Activated naive CD4-positive, alpha-beta T cell treated with anti-CD3 and anti-CD28 coated beads for 36 hours (primary cell): ENCODE data around the gene AOC3. TPM values are rescaled to one million over a fixed set of nuclear protein-coding genes. Genes with fewer than 3 reads are reported as not detected.

ENCODE experiments used
- CTCF ChIA-PET: fragments of 350-600 bp; sonication (Branson Sonifier 250); formaldehyde crosslinking; loops from one replicate; lab custom pipeline; 2021; ENCODE audit warnings: antibody characterized with exemption; lab: Charles Lee
- DNase-seq: peaks from one replicate; pipeline ENCODE4 v3.0.0-alpha.2; 2020
- H3K27ac Mint-ChIP-seq: one replicate; pipeline ENCODE4 v1.8.0; 2021; ENCODE audit warnings: mild to moderate bottlenecking, mixed read lengths
- H3K27me3 Mint-ChIP-seq: one replicate; pipeline ENCODE4 v1.8.0; 2021; ENCODE audit warnings: low read depth, mixed read lengths
- H3K36me3 Mint-ChIP-seq: one replicate; pipeline ENCODE4 v1.8.0; 2021; ENCODE audit warnings: low read depth, mixed read lengths
- H3K4me1 Mint-ChIP-seq: one replicate; pipeline ENCODE4 v1.8.0; 2021; ENCODE audit warnings: low read depth, mixed read lengths
- H3K4me3 Mint-ChIP-seq: one replicate; pipeline ENCODE4 v1.8.0; 2021; ENCODE audit warnings: mild to moderate bottlenecking, moderate library complexity, mixed read lengths
- H3K9me3 Mint-ChIP-seq: one replicate; pipeline ENCODE4 v1.8.0; 2021; ENCODE audit warnings: mixed read lengths
- intact Hi-C: fragments of 100-400 bp; cut with micrococcal nuclease; formaldehyde crosslinking; loops from one replicate; pipeline ENCODE4 v1.15.1; 2023
- total RNA-seq, 2 experiments: library from RNA; stranded (reverse); gene quantifications; one replicate each; pipeline ENCODE4 v1.2.3, GENCODE V29; 2021

Gene AOC3
- total RNA-seq, 2 experiments from 2014 or later = 1.4 to 2.6 TPM

DNA sequence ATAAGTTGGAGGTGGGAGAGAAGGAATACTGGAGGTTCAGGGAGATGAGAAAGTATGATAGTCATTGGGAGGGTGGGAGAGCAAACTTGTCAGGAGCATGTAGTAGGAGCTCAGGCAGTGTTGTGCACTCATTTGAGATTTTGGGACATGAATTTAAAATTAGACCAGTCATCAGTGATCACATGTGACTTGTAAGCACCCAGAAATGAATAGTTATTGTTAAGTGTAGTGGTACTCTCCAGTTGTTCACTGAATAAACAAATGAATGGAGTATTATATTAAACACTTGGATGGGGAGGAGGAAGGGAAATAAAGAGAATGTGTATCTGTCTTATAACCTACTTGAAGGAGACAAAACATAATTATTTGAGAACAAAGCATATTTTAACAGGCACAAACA lies 20.0 kb upstream of the AOC3 start:
- intact Hi-C loops = loop anchor here (5.0 kb wide), 1 partner anchor 96 kb away; no protein-coding TSS in a partner anchor
- CTCF ChIA-PET = interaction anchor here (4.2 kb wide), 1 partner anchor 10 kb away, joined by 16 read pairs; no protein-coding TSS in a partner anchor
- DNase-seq = no peak
- H3K4me1 Mint-ChIP-seq = peaks cover 22% of the 10 kb centered on the region
- H3K4me3 Mint-ChIP-seq = no peak overlapping the region
- no peak overlapping the region for H3K27ac Mint-ChIP-seq
- no peaks in the 10 kb centered on the region for H3K9me3 Mint-ChIP-seq
- no peaks in the 10 kb centered on the region for H3K27me3 Mint-ChIP-seq
- H3K36me3 Mint-ChIP-seq = peaks cover 7% of the 10 kb centered on the region

DNA sequence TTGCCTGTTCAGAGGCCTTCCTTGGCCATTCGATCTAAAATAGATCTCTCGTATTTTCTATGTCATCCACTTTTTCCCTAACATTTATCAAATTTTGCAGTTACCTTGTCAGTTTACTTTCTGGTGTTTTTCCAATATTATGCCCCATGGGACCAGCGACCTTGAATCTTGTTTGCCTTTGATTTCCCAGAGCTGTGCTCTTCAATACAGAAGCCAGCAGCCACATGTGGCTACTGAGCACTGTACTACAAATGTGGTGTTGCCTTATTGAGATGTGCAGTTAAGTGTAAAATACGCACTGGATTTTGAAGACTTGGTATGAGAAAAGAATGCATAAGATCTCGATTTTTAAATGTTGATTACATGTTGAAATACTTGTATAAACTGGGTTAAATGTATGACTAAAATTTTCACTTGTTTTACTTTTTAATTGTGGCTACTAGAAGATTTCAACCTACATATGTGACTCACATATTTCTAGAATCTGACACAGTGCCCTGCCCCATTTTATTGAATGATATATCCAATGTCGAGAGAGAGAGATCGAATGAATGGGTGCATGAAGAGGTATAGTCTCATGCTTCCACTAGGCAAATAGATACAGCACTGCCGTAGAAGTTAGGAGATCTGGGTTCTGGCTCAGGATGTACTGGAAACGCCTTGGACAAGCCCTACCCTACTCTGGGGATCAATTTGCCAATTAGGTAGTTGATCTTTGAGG lies 18.6 kb upstream of the AOC3 start:
- H3K27me3 Mint-ChIP-seq = no peaks in the 10 kb centered on the region
- peaks cover 22% of the 10 kb centered on the region for H3K4me1 Mint-ChIP-seq
- peak overlapping the region; percentile 97 for H3K27ac Mint-ChIP-seq
- peak overlapping the region; percentile 95 for H3K4me3 Mint-ChIP-seq
- H3K9me3 Mint-ChIP-seq = no peaks in the 10 kb centered on the region
- DNase-seq = no peak
- peaks cover 7% of the 10 kb centered on the region for H3K36me3 Mint-ChIP-seq
- intact Hi-C loops = loop anchor here (1.0 to 5.0 kb wide), 3 partner anchors 8 to 148 kb away; partner anchors contain the start of genes BECN1, PTGES3L and RUNDC1
- CTCF ChIA-PET = interaction anchor here (0.9 to 4.2 kb wide), 3 partner anchors 8 to 12 kb away, joined by 3 to 16 read pairs (median 16); partner anchors contain the start of gene BECN1

DNA sequence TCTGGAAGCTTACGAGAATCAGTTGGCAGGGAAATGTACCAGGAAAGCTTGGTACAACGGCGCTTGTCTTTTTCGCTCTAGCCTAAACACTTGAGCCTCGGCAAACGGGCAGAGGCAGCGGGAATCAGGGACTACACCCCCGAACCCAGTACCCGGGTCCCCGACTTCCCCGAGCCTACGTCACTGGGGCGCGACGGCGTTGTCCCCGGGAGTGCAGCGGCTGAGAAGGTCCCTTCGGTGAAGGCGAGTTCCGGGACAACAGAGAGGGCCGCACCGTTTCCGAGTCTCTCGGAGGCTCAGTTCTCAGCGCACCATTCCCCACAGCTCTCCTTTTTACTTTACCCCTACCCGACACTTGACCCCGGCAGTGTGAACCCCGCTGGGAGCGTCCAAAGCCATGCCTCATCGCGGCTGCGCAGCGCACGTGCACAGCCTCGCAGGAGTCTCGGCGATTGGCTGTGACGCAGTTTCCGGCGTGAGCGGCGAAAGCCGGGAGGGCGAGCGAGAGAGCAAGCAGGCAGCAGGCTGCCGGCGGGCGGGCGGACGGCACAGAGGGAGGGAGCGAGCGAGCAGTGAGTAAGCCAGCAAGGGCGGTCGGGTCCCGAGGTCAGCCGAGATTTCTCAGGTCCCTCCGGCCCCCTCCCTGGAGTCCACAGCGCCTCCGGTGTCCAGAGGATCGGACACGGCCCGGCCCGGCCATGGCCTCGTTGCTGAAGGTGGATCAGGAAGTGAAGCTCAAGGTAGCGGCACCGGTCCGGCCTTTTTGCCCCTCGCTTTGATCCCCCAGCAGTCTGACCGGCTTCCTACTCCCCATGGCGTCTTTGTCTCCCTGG lies 17.8 kb upstream of the AOC3 start, which contains the start of gene PSME3:
PSME3 (plus strand) TSS at position 464 of the 833 bp plus-strand sequence; CDS start at position 699, 235 bp downstream.
- CTCF ChIA-PET = interaction anchor here (0.6 to 4.2 kb wide), 5 partner anchors 9 to 191 kb away, joined by 3 to 16 read pairs (median 6); partner anchors contain the start of genes AOC2, BECN1 and RPL27
- peak; percentile 92 for DNase-seq
- peaks cover 11% of the 10 kb centered on the region for H3K36me3 Mint-ChIP-seq
- H3K9me3 Mint-ChIP-seq = no peaks in the 10 kb centered on the region
- no peaks in the 10 kb centered on the region for H3K27me3 Mint-ChIP-seq
- H3K27ac Mint-ChIP-seq = peak within 1 kb of the TSS; percentile 97
- peak within 1 kb of the TSS; percentile 95 for H3K4me3 Mint-ChIP-seq
- intact Hi-C loops = loop anchor here (1.0 to 5.0 kb wide), 5 partner anchors 9 to 165 kb away; partner anchors contain the start of genes BECN1, CNTD1, COA3 and PTGES3L
- H3K4me1 Mint-ChIP-seq = peaks cover 22% of the 10 kb centered on the region

DNA sequence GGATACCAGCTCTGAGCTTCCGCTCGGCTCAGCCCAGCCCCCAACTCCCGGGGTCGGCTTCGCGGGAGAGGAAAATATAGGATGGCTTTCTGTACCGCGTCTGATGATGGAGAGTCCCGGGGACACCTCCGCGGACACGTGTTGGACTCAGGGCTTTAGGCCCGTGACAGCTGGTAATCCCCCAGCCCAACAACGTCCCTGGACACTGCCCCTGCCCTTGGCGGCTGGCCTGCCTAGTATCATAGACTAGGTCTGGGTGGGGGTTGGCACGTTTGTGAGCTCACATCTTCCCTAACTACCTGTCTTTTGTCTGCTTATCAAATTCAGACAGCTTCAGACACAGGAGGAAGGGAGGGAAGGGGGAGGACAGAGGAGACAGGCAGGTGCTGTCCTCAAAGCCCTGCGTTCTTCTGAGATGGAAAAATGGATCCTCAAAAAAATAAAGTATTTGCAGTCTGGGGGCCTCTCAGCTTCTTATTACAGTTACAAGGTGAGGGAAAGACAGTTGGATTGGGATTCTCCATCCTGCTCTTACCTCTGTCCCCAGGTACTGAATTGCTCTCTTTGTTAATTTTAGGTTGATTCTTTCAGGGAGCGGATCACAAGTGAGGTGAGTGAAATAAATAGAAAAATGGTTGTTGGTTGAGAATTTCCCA lies 17.1 kb upstream of the AOC3 start:
- CTCF ChIA-PET = interaction anchor here (0.6 to 4.2 kb wide), 7 partner anchors 8 to 255 kb away, joined by 4 to 16 read pairs (median 6); partner anchors contain the start of genes AOC2, BECN1 and RPL27
- no peaks in the 10 kb centered on the region for H3K27me3 Mint-ChIP-seq
- H3K4me1 Mint-ChIP-seq = peaks cover 22% of the 10 kb centered on the region
- no peaks in the 10 kb centered on the region for H3K9me3 Mint-ChIP-seq
- peaks cover 16% of the 10 kb centered on the region for H3K36me3 Mint-ChIP-seq
- DNase-seq = no peak
- peak overlapping the region; percentile 95 for H3K4me3 Mint-ChIP-seq
- intact Hi-C loops = loop anchor here (1.0 to 5.0 kb wide), 4 partner anchors 36 to 164 kb away; partner anchors contain the start of genes CNTD1, COA3, PTGES3L and RPL27
- H3K27ac Mint-ChIP-seq = peak overlapping the region; percentile 97

DNA sequence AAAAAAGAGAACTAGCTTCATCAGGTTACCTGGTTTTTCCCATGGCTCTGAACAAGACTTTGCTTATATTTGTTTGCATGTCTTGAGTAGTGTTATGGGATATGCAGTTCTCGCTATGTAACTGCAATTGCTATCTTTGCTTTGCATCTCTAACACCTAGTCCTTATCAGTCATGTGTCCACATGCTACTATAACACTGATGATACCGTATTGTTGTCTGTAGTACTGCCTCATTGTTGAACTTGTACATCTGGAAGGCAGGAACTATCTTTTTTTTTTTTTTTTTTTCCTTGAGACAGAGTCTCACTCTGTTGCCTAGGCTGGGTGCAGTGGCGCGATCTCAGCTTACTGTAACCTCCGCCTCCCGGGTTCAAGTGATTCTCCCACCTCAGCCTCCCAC lies 15.3 kb upstream of the AOC3 start:
- no peaks in the 10 kb centered on the region for H3K27me3 Mint-ChIP-seq
- no peak for DNase-seq
- intact Hi-C loops = no loop called here
- peaks cover 25% of the 10 kb centered on the region for H3K36me3 Mint-ChIP-seq
- no peaks in the 10 kb centered on the region for H3K9me3 Mint-ChIP-seq
- H3K4me1 Mint-ChIP-seq = peaks cover 22% of the 10 kb centered on the region
- no peak overlapping the region for H3K27ac Mint-ChIP-seq
- CTCF ChIA-PET = interaction anchor here (0.6 to 3.2 kb wide), 5 partner anchors 11 to 162 kb away, joined by 3 to 16 read pairs (median 4); partner anchors contain the start of genes BECN1 and RPL27
- H3K4me3 Mint-ChIP-seq = no peak overlapping the region

DNA sequence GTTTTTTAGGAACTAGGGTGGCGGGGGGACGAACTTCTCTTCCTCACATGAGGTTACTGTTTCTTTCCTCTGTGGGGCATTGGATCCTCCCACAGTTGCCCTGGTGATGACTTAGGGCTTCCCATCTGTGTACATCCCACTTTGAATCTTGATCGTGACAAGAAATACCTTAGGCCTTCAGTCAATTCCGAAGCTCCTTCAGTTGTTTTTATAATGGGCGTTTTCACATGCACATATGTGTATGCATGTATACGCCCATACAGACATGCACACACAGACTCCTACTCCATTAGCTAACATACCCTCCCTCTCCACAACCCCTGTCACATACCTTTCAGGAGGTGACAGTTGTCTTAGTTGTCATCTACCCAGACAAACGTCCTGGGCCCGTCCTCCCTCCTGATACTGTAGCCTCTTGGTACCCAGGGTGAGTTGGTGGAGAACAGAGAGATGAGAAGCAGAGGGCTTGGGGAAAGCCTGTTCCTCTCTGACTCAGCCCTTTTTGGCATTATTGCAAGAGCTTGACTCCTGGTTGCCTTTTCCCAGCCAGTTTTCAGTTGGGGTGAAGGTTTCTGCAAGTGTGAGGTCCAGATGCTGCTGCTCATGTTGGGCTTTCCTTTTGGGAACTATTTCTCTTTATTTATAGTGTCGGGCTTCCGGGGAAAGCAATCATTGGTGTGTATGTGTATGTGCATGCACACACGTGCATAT lies 8.9 kb upstream of the AOC3 start:
- Mint-ChIP-seq H3K27me3 (no peaks in the 10 kb centered on the region), H3K36me3 (peaks cover 36% of the 10 kb centered on the region), H3K9me3 (no peaks in the 10 kb centered on the region), H3K4me1 (peaks cover 13% of the 10 kb centered on the region), H3K27ac (peak overlapping the region; percentile 31), H3K4me3 (no peak overlapping the region)
- CTCF ChIA-PET = interaction anchor here (1.0 to 2.7 kb wide), 4 partner anchors 8 to 155 kb away, joined by 3 to 6 read pairs (median 4); partner anchors contain the start of gene PSME3
- intact Hi-C loops = no loop called here
- DNase-seq = no peak

DNA sequence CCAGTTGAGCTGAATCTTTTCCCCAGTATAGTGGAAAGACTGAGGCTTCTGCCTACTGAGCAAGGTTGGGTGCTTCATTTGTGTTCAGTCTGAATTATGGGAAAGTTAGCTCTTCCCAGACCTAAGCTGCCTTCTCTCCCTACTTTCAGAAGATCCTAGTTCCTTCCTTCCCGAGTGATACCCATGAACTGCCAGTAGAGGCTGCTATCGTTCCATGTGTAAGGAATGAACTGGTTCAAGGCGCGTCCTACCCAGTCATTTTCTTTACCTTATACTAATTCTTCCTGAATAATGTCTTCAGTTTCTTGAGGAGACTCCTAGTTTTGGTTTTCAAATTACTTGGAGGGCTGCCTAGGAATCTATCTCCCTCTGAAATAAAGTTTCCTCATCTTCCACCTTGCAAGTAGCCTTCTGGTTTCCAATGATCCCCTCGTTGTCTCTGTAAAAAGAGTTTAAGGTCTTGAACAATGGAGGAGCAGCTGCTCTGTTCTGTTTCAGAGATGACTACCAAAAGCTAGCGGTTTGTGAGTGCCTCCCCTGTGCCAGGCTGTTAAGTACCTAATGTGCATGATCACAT lies 7.6 kb upstream of the AOC3 start:
- H3K9me3 Mint-ChIP-seq = no peaks in the 10 kb centered on the region
- H3K4me3 Mint-ChIP-seq = no peak overlapping the region
- H3K4me1 Mint-ChIP-seq = peaks cover 13% of the 10 kb centered on the region
- intact Hi-C loops = loop anchor here (1.0 kb wide), 2 partner anchors 138 to 155 kb away; partner anchors contain the start of gene RPL27
- CTCF ChIA-PET = interaction anchor here (0.6 to 2.7 kb wide), 8 partner anchors 10 to 433 kb away, joined by 3 to 6 read pairs (median 4); partner anchors contain the start of gene PSME3
- H3K27ac Mint-ChIP-seq = no peak overlapping the region
- H3K36me3 Mint-ChIP-seq = peaks cover 31% of the 10 kb centered on the region
- peak; percentile 33 for DNase-seq
- no peaks in the 10 kb centered on the region for H3K27me3 Mint-ChIP-seq

DNA sequence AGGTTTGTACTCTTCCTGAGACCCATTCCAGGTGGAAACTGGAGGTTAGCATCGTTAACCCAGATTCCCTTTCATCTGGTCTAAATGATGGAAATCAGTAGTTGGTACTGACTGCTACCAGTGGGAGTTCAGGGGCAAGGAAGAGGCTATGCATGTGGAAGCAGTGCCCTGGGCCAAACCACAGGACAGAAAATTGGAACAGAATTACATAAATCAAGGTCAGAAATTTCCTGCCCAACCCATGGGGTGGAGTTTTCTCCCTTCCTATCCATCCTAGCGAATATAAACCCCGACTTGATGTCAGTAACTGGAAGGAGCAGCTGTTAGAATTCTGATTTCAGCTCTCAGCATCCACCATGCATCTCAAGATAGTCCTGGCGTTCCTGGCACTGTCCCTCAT lies 6.7 kb upstream of the AOC3 start, which contains the start of gene AOC2:
AOC2 (plus strand) TSS at position 310 of the 400 bp plus-strand sequence; CDS start at position 357, 47 bp downstream.
- H3K27me3 Mint-ChIP-seq = no peaks in the 10 kb centered on the region
- intact Hi-C loops = no loop called here
- H3K9me3 Mint-ChIP-seq = no peaks in the 10 kb centered on the region
- CTCF ChIA-PET = interaction anchor here (1.5 to 2.7 kb wide), 4 partner anchors 11 to 88 kb away, joined by 3 to 6 read pairs (median 4); partner anchors contain the start of gene PSME3
- no peak within 1 kb of the TSS for H3K27ac Mint-ChIP-seq
- no peak for DNase-seq
- H3K4me3 Mint-ChIP-seq = no peak within 1 kb of the TSS
- H3K4me1 Mint-ChIP-seq = peaks cover 13% of the 10 kb centered on the region
- peaks cover 23% of the 10 kb centered on the region for H3K36me3 Mint-ChIP-seq

DNA sequence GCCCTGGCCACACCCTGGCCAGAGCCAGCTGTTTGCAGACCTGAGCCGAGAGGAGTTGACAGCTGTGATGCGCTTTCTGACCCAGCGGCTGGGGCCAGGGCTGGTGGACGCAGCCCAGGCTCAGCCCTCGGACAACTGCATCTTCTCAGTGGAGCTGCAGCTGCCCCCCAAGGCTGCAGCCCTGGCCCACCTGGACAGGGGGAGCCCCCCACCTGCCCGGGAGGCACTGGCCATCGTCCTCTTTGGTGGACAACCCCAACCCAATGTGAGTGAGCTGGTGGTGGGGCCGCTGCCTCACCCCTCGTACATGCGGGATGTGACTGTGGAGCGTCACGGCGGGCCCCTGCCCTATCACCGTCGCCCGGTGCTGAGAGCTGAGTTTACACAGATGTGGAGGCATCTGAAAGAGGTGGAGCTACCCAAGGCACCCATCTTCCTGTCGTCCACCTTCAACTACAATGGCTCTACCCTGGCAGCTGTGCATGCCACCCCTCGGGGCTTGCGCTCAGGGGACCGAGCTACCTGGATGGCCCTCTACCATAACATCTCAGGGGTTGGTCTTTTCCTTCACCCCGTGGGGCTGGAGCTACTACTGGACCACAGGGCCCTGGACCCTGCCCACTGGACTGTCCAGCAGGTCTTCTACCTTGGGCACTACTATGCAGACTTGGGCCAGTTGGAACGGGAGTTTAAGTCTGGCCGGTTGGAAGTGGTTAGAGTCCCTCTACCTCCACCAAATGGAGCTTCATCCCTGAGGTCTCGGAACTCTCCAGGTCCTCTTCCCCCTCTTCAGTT lies 6.0 kb upstream of the AOC3 start:
- intact Hi-C loops = no loop called here
- H3K4me1 Mint-ChIP-seq = peaks cover 13% of the 10 kb centered on the region
- H3K36me3 Mint-ChIP-seq = peaks cover 19% of the 10 kb centered on the region
- CTCF ChIA-PET = interaction anchor here (0.5 kb wide), 1 partner anchor 164 kb away, joined by 3 read pairs; no protein-coding TSS in a partner anchor
- no peak for DNase-seq
- no peak overlapping the region for H3K27ac Mint-ChIP-seq
- no peak overlapping the region for H3K4me3 Mint-ChIP-seq
- no peaks in the 10 kb centered on the region for H3K9me3 Mint-ChIP-seq
- no peaks in the 10 kb centered on the region for H3K27me3 Mint-ChIP-seq

DNA sequence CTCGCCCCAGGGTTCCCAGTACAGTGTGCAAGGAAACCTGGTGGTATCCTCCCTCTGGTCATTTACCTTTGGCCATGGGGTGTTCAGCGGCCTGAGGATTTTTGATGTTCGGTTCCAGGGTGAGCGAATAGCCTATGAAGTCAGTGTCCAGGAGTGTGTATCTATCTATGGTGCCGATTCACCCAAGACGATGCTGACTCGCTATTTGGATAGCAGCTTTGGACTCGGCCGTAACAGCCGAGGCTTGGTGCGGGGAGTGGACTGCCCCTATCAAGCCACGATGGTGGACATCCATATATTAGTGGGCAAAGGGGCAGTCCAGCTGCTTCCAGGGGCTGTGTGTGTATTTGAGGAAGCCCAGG lies 5.5 kb upstream of the AOC3 start:
- Mint-ChIP-seq H3K36me3 (peaks cover 19% of the 10 kb centered on the region), H3K27me3 (no peaks in the 10 kb centered on the region), H3K27ac (no peak overlapping the region), H3K4me3 (no peak overlapping the region), H3K4me1 (peaks cover 13% of the 10 kb centered on the region), H3K9me3 (no peaks in the 10 kb centered on the region)
- CTCF ChIA-PET = interaction anchor here (0.5 kb wide), 1 partner anchor 163 kb away, joined by 3 read pairs; no protein-coding TSS in a partner anchor
- no peak for DNase-seq
- intact Hi-C loops = no loop called here
